NCI-H1092 (cell line): ENCODE results near the gene LRRC26.

Source experiments
- DNase-seq: peaks from one replicate; lab custom pipeline; 2025; lab: John Stamatoyannopoulos, UW

Gene LRRC26

GRCh38 chr9:137198902-137199283, 29.0 kb upstream of the LRRC26 start:
- no peak for DNase-seq

DNA sequence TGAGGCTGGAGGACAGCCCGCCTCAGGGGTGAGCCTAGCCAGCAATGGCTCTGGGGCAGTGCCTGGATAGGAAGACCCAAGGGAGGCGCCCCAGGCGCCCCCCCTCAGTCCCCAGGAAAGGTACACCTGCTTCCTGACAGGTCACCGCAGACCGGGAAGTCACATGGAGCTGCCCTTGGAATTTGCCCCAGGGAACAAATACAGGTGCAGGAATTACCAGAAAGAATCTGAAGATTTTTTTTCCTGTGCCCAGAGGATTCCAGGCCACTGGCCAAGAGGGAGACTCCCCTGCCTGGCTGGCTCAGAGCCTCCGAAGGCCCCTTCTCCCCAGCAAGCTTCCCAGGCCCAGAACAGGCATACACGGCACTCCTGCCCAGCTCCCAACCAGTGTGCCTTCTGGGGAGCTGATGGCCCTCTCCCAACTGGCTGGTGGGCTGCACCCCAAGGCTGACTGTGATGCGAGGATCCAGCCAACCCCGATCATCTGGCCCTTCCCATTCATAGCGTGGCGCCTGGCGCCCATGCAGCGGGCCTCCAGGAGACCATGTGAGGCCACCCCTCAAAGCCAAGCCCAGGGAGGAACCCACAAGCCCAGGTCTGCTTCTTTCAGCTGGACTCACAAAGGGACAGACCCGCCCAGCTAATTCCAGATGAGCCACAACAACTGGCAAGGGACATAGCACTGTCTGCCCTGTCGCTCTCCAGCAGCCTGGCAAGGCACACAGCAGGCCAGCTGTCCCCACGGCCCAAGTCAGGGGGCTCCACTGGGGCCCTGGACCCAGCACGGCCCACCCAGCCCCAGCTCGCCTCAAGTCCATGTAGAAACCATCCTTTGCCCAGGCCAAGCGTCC, 28.4 kb upstream of the LRRC26 start:
- no peak for DNase-seq

GRCh38 chr9:137195525-137196220, 25.8 kb upstream of the LRRC26 start:
- DNase-seq: peak; percentile 49

- DNase-seq: no peak
Measured at GRCh38 chr9:137194909-137195308, 25.1 kb upstream of the LRRC26 start.

GRCh38 chr9:137194388-137194787, 24.5 kb upstream of the LRRC26 start:
- no peak for DNase-seq

DNA sequence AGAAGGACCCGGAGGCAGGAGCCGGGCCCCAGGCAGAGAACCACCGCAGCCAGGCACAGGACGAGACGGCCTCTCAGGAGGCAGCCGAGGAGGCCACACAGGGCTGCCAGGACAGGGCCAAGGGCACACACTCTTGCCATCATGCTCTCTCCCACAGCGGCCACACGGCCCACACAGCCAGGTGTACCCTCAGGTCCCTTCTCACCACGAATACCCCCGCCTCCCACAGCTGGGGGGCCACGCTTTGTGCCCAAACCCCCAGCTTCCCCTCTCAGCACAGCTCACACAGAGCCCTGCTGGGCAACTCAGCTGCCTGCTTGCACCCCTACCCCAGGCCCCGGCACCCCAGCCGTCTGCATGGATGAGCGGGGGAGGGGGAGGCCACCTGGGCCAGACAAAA, 23.9 kb upstream of the LRRC26 start:
- DNase-seq: no peak

GRCh38 chr9:137192859-137193258, 23.0 kb upstream of the LRRC26 start:
- DNase-seq: no peak

- DNase-seq: no peak
Measured at GRCh38 chr9:137192448-137192780, 22.6 kb upstream of the LRRC26 start.

DNA sequence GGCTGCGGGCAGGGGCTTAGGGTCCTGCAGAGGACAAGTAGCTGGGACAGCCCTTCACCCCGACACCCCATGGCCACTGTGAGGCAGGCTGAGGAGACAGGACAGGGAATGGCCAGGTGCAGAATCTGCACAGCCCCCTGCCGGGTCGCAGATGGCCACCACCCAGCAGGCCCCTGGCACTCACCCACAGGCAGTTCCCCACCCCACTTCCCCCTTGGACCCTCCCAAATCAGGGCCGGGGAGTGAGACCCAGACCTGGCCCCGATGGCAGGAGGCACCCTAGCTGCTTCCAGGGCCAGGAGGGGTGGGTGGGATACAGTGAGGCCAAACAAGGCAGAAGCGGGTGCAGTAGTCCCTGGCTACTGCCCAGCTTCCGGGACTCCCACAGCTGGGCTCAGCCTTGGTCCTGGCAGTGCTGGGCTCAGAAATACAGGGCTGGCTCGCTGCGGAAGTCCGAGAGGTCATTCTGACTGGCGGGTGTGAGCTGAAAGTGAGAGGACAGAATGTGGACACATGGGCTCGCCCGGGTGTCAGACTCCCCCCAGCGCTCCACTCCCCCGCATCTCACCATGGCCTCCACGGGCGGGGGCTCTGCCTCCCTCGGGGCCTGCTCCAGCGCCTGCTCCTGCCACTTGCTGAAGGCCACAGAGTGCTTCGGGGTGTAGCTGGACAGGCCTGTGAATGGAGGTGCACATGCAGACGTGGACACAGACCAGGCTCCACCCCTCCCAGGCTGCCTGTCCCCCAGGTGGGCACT, 22.0 kb upstream of the LRRC26 start:
- DNase-seq: no peak

DNA sequence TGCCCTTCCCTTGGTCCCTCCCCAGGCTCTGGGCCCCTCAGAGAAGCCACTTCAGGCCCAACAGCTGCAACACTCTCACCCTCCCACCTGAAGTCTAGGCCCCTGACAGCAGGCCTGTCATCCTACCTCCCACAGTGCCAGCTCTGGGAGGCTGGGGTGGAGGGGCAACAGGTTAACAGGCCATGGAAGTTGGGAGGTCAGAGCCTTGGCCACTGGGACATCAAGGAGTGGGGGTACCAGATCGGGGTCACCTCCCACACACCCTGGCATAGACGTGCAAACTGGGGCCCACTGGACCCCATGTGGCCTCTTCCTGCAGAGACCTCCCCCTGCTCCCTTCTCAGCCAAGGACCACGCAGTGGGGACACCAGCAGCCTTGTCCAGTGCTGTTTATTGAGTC, 21.4 kb upstream of the LRRC26 start:
- DNase-seq: no peak

GRCh38 chr9:137190315-137190856, 20.5 kb upstream of the LRRC26 start:
- DNase-seq: no peak

- no peak for DNase-seq
Measured at GRCh38 chr9:137189297-137190295, 19.7 kb upstream of the LRRC26 start.

DNA sequence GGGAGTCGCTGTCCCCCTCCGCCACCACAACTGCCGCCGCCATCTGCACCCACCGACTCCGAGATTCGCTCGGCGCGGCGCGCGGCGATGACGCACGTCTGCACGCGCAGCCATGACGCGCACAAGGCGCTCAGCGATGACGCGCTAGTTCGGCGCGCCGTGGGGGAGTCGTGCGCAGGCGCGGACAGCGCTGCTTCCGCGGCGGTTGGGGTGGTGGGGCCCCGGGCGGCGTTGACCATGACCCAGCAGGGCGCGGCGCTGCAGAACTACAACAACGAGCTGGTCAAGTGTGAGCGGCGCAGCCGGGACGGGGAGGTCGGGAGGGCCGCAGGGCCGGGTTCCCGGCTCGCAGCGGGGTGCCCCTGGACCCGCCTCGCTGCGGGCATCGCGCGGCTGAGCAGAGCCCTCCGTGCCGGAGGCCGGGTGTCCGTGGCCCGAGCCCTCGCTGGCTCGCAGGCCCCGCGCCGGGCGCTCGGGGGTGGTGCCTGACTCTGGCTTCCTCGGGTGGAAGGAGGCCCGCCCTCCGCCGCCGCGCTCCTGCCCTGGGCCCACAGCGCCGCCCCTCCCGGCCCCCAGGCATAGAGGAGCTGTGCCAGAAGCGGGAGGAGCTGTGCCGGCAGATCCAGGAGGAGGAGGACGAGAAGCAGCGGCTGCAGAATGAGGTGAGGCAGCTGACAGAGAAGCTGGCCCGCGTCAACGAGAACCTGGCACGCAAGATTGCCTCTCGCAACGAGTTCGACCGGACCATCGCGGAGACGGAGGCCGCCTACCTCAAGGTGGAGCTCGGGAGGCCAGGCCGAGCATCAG, 18.8 kb upstream of the LRRC26 start, which contains the start of the genes ANAPC2 and SSNA1:
Gene ANAPC2 (minus strand): TSS at position 71 of the 807 bp plus-strand sequence. CDS start 28 bp downstream, at position 43.
Gene SSNA1 (plus strand): TSS at position 187 of the 807 bp plus-strand sequence. CDS start 51 bp downstream, at position 238.
- DNase-seq: peak; percentile 87

DNA sequence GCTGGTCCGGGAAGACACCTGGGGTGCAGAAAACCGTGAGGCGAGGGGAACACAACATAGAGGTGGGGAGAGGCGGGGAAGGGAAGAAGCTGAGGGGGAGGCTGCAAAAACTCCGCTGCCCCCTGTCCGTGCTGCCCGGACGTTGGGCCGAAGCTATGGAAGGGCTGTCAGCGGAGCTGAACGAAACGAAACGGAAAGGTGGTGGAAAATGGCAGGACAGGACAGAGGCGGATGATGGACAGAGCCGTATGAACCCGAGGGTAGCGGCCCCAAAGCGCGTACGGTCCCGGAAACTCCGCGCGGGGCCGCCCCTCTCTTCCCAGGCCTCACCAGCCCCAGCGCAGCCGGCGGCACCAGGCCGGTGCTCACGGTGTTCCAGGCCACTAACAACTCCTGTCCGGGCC, 18.2 kb upstream of the LRRC26 start:
- no peak for DNase-seq

DNA sequence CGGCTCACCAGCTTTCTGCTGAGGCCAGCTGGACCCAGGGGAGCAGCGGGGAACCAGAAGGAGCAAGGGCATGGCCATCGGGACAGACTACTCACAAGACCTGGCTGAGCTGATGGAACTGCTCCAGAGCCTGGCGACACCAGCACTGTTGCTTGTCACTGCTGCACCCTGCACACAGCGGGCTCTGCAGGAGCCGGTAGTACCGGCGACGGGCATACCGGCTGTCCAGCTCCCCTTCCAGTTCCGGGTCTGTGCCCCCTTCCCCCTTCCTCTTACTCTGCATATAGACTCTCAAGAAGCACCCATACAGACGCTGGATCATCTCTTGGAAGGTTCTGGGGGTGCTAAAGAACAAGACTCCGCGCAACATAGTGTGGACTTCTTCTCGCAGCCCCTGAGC, 17.5 kb upstream of the LRRC26 start:
- no peak for DNase-seq

GRCh38 chr9:137186385-137186784, 16.5 kb upstream of the LRRC26 start:
- DNase-seq: no peak

DNA sequence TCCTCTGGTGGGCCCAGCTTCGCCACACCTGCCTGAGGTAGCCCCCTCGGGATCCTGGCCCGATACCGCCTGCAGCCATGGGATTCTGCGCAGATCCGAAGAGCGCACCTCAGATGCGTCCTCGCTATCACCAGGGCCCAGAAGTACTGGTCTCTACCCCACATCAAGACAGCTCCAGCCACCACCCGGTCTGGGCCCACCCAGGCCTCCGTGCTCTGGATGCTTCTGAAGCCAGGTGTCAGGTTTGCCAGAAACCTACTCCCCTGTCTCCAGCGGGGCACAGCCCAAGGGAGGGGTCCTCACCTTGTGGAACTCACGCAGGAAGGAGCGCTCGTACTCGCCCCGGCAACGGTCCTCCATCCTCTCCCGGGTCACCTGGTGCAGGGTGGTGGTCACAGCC, 16.1 kb upstream of the LRRC26 start:
- no peak for DNase-seq

DNA sequence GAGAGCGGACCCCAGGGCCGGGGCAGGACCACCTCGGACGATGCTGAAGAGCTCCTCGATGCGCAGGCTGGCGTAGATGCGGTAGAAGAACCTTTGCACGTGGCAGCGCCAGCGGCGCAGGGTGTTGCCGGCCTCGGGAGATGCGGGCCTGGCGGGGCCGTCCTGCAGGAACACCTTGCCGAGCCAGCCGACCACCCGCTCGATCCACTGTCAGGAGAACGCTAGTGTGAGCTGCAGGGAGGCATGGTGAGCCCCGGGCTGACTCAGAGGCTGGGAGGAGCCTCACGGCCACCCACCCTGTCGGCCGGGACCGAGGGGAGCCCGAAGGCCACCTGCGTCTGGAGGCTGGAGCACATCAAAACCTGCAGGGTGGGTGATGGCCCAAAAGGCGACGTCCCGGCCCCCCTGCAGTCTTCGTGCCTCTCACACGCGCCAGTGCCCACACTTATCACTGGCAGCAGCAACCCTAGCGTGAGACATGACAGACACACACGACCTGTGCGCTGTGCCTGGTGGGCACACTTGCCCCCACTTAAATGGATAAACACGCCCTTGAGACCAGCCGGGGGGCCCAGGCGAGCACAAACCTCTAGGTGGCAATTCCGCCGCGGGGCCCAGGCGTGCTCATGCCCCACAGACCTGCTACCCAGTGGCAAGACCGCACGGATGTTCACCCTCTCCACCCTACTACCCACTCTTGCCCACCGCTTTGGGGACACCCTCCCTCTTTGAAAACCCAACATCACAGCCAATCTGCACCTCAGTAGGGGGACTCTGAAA, 15.2 kb upstream of the LRRC26 start:
- no peak for DNase-seq

GRCh38 chr9:137183980-137184595, 14.2 kb upstream of the LRRC26 start:
- DNase-seq: no peak
